HEK293 (cell line): ENCODE data around the gene TBC1D22A.

Source experiments
- CTCF ChIA-PET: fragments of 350-600 bp; formaldehyde crosslinking; extraction: SDS; loops from one replicate; lab custom pipeline; 2021; ENCODE audit warnings: antibody characterized with exemption; lab: Yijun Ruan, JAX
- POLR2A ChIA-PET: fragments of 300-600 bp; formaldehyde crosslinking; extraction: SDS; loops from one replicate; lab custom pipeline; 2020; ENCODE audit warnings: antibody characterized with exemption, inconsistent platforms; lab: Yijun Ruan, JAX
- H3K27ac ChIP-seq: fragments of 200-500 bp; sonication (Bioruptor generic); 2 replicates; pipeline ENCODE4 v1.5.1; 2014; ENCODE audit warnings: low read depth, low read length, control low read depth, inconsistent platforms; ENCODE audit errors: extremely low read depth
- H3K36me3 ChIP-seq, 2 experiments: fragments of 200-500 bp in 1 of 2; sonication (Bioruptor generic) in 1 of 2; 1 replicate in 1 of 2; 2 replicates in 1 of 2; pipeline ENCODE4 v1.5.1; 2014 to 2017; ENCODE audit warnings: inconsistent platforms in 2 of 2, low read length in 2 of 2; ENCODE audit not compliant: control insufficient read depth in 2 of 2, insufficient read depth in 1 of 2
- H3K4me1 ChIP-seq: fragments of 200-500 bp; sonication (Bioruptor generic); 2 replicates; pipeline ENCODE4 v1.5.1; 2014; ENCODE audit warnings: mild to moderate bottlenecking, low read length, inconsistent platforms; ENCODE audit not compliant: control insufficient read depth, insufficient read depth
- H3K4me3 ChIP-seq: 2 replicates; pipeline ENCODE4 v1.5.1; 2011; ENCODE audit warnings: low read depth, mild to moderate bottlenecking, control low read depth, low read length, moderate library complexity
- H3K9me3 ChIP-seq: fragments of 200-500 bp; sonication (Bioruptor generic); 2 replicates; pipeline ENCODE4 v1.5.1; 2014; ENCODE audit warnings: low read depth, low read length, inconsistent platforms; ENCODE audit not compliant: control insufficient read depth, insufficient read depth
- EGR2 ChIP-seq: fragments of 450-650 bp; formaldehyde crosslinking; IDR thresholded peaks from 2 replicates; pipeline ENCODE4 v1.5.1; 2016; ENCODE audit warnings: low read depth, missing biosample characterization, missing genetic modification characterization
- OSR2 ChIP-seq: fragments of 450-650 bp; formaldehyde crosslinking; IDR thresholded peaks from 2 replicates; pipeline ENCODE4 v1.5.1; 2016; ENCODE audit warnings: missing biosample characterization, missing genetic modification characterization
- PRDM2 ChIP-seq: fragments of 450-650 bp; formaldehyde crosslinking; IDR thresholded peaks from 2 replicates; pipeline ENCODE4 v1.5.1; 2016; ENCODE audit warnings: missing biosample characterization, missing genetic modification characterization, borderline replicate concordance
- TRIM28 ChIP-seq: IDR thresholded peaks from 2 replicates; pipeline ENCODE4 v1.6.1; 2011; ENCODE audit warnings: low read length, control low read depth, borderline replicate concordance
- ZFHX2 ChIP-seq: fragments of 450-650 bp; formaldehyde crosslinking; conservative IDR thresholded peaks from 2 replicates; pipeline ENCODE4 v1.5.1; 2016; ENCODE audit warnings: missing biosample characterization, missing genetic modification characterization
- ZIC2 ChIP-seq: fragments of 450-650 bp; formaldehyde crosslinking; IDR thresholded peaks from 2 replicates; pipeline ENCODE4 v1.5.1; 2016; ENCODE audit warnings: missing biosample characterization, missing genetic modification characterization
- ZNF121 ChIP-seq: fragments of 450-650 bp; formaldehyde crosslinking; IDR thresholded peaks from 2 replicates; pipeline ENCODE4 v1.5.1; 2016; ENCODE audit warnings: missing biosample characterization, missing genetic modification characterization
- ZNF148 ChIP-seq: fragments of 450-650 bp; formaldehyde crosslinking; IDR thresholded peaks from 2 replicates; pipeline ENCODE4 v1.5.0; 2017; ENCODE audit warnings: missing biosample characterization, missing genetic modification characterization, borderline replicate concordance
- ZNF19 ChIP-seq: fragments of 450-650 bp; formaldehyde crosslinking; IDR thresholded peaks from 2 replicates; pipeline ENCODE4; 2016; ENCODE audit warnings: missing biosample characterization, missing genetic modification characterization, low read depth
- ZNF560 ChIP-seq: fragments of 450-650 bp; formaldehyde crosslinking; IDR thresholded peaks from 2 replicates; pipeline ENCODE4 v1.5.1; 2017; ENCODE audit warnings: missing biosample characterization, missing genetic modification characterization, borderline replicate concordance
- ZNF610 ChIP-seq: fragments of 450-650 bp; formaldehyde crosslinking; IDR thresholded peaks from 2 replicates; pipeline ENCODE4 v1.5.1; 2016; ENCODE audit warnings: missing biosample characterization, missing genetic modification characterization, borderline replicate concordance
- ZNF639 ChIP-seq: fragments of 450-650 bp; formaldehyde crosslinking; IDR thresholded peaks from 2 replicates; pipeline ENCODE4 v1.5.1; 2016; ENCODE audit warnings: missing biosample characterization, missing genetic modification characterization
- ZNF658 ChIP-seq: fragments of 450-650 bp; formaldehyde crosslinking; IDR thresholded peaks from 2 replicates; pipeline ENCODE4; 2016; ENCODE audit warnings: missing biosample characterization, missing genetic modification characterization
- ZNF701 ChIP-seq: fragments of 450-650 bp; formaldehyde crosslinking; IDR thresholded peaks from 2 replicates; pipeline ENCODE4 v1.5.1; 2016; ENCODE audit warnings: missing biosample characterization, missing genetic modification characterization
- ZSCAN23 ChIP-seq: fragments of 450-650 bp; formaldehyde crosslinking; IDR thresholded peaks from 2 replicates; pipeline ENCODE4 v1.5.1; 2016; ENCODE audit warnings: missing biosample characterization, missing genetic modification characterization
- ZSCAN30 ChIP-seq: fragments of 450-650 bp; IDR thresholded peaks from 2 replicates; pipeline ENCODE4 v1.5.1; 2018; ENCODE audit warnings: missing biosample characterization, mild to moderate bottlenecking, missing genetic modification characterization, moderate library complexity
- TF ChIP-seq, protein P1 (sequence below): fragments of 450-650 bp; formaldehyde crosslinking; IDR thresholded peaks from 2 replicates; pipeline ENCODE4 v1.5.1; 2017; ENCODE audit warnings: missing biosample characterization, missing genetic modification characterization

TBC1D22A gene

DNA sequence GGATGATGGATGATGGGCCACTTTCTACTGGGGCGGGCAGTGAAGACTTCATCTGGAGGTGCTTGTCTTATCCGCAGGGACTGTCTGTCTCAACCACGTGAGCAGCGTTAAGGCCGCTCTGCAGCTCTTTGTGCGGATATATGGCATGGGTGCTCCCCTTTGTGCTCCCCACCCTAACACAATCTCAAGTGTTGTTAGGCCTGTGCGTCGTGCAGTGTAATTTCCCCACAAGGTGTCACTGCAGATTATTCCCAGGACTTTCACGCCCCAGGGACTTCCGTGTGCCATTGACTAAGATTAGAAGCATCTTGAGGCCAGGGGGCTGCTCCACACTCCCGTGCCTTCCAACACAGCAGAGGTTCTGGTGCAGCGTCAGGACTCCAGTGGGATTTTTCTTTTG is 65.3 kb downstream of the TBC1D22A start:
- Histone ChIP-seq H3K27ac (no peak overlapping the region), H3K4me3 (no peak overlapping the region), H3K4me1 (peaks cover 25% of the 10 kb centered on the region), H3K36me3 (peaks cover 0 to 17% of the 10 kb centered on the region in 2 experiments; a peak in 2 of 3 replicates), H3K9me3 (no peaks in the 10 kb centered on the region)
- ChIA-PET POLR2A (interaction anchor here (1.0 kb wide), 1 partner anchor 65 kb away, joined by 3 read pairs; the partner anchor contains the start of gene TBC1D22A), CTCF (interaction anchor here (0.7 to 2.4 kb wide), 3 partner anchors 10 to 29 kb away, joined by 3 to 21 read pairs (median 4); no protein-coding TSS in a partner anchor)
- TF ChIP-seq ZNF148 (no peak), TRIM28 (peak; percentile 19; the same call in 1 of the 2 replicates), ZNF658 (no peak), ZSCAN23 (tag by site-specific recombination) (no peak), ZNF121 (tag by site-specific recombination) (no peak), ZNF560 (tag by site-specific recombination) (no peak), ZNF701 (tag by site-specific recombination) (no peak)
- TF ChIP-seq, all 188 proteins: peak for 1

DNA sequence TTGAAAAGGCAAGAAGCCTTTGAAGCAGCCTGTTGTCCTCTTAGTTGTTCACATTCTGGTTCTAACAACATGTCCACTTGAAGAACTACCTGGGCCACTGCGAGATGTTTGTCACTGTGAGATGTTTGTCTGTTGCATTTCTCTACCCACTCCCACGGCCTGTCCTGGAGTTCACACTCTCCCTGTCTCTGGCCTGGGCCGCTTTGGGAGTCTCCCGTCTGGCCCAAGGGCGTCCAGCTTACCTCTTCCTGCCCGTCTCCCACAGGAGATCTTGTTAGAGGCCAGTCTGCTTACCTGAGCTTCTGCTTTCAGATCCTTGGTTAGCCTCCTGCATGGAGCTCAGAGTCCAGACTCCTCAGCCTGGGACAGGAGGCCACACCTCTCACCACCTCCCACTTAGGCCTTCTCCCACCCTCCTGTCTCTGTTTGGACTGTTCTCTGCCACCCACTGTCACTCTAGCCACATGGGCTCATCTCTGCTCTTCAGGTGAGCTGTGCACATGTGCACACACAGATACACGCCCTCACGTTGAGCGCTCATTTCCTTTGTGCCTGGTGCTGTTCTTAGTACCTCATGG is 66.0 kb downstream of the TBC1D22A start:
- Histone ChIP-seq H3K36me3 (peaks cover 0 to 12% of the 10 kb centered on the region in 2 experiments; a peak in 2 of 3 replicates), H3K4me3 (no peak overlapping the region), H3K4me1 (peaks cover 25% of the 10 kb centered on the region), H3K27ac (0 out of 2 replicates have a peak overlapping the region, but pooled peaks have one; percentile 26), H3K9me3 (no peaks in the 10 kb centered on the region)
- ChIA-PET CTCF (interaction anchor here (1.5 kb wide), 2 partner anchors 10 kb away, joined by 3 to 4 read pairs; no protein-coding TSS in a partner anchor), POLR2A (interaction anchor here (1.0 kb wide), 1 partner anchor 66 kb away, joined by 3 read pairs; the partner anchor contains the start of gene TBC1D22A)
- no peak for TF ChIP-seq ZNF639 (tag by site-specific recombination)
- peak; percentile 84 for TF ChIP-seq EGR2
- TF ChIP-seq ZNF19 = no peak
- TF ChIP-seq ZFHX2 = peak; percentile 72
- no peak for TF ChIP-seq ZSCAN30 (tag by site-specific recombination)
- no peak for TF ChIP-seq ZNF610 (tag by site-specific recombination)
- TF ChIP-seq ZIC2 = peak; percentile 72

DNA sequence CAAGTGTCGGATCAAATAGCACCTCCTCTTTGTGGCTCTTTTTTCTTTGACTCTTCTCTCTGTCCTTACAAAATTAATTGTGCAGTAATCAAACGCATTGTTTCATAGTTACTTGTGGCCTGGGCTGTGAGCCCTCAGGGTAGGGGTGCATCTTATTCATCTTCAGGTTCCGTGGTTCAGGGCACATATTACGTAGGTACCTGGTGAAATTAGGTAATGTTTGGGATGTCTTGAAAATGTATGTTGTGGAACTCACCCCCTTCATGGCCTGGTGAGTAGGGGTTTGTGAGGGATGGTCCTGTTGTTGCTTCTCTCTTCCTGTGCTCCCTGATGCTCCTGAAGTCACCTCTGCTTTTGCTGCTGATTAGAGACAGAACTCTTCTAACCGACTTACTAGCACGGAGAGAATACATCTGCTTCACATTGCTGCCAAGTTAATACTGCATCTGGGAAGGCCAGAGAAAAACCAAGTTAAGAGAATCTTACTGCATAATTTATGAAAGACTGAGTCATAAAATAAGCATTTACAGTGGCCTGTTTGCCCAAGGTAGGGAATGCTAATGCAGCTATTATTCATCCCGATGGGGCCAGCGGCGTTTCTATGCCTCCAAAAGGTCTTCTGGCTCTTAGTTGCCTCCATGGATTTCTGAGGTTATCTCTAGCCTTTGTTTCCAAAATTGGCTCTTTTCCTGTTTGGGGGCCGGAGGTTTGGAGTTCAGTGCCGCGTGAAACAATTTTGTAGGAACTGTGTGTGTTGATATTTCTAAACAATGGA is 66.9 kb downstream of the TBC1D22A start:
- CTCF ChIA-PET = interaction anchor here (1.5 kb wide), 1 partner anchor 11 kb away, joined by 3 read pairs; no protein-coding TSS in a partner anchor
- no peak for TF ChIP-seq PRDM2 (tag by site-specific recombination)
- TF ChIP-seq OSR2 (tag by site-specific recombination) = peak; percentile 69
- TF ChIP-seq, protein P1, sequence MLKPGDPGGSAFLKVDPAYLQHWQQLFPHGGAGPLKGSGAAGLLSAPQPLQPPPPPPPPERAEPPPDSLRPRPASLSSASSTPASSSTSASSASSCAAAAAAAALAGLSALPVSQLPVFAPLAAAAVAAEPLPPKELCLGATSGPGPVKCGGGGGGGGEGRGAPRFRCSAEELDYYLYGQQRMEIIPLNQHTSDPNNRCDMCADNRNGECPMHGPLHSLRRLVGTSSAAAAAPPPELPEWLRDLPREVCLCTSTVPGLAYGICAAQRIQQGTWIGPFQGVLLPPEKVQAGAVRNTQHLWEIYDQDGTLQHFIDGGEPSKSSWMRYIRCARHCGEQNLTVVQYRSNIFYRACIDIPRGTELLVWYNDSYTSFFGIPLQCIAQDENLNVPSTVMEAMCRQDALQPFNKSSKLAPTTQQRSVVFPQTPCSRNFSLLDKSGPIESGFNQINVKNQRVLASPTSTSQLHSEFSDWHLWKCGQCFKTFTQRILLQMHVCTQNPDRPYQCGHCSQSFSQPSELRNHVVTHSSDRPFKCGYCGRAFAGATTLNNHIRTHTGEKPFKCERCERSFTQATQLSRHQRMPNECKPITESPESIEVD = peak; percentile 80
- TF ChIP-seq ZNF19 = no peak
- POLR2A ChIA-PET = interaction anchor here (0.6 kb wide), 1 partner anchor 1559 kb away, joined by 4 read pairs; no protein-coding TSS in a partner anchor
- Histone ChIP-seq H3K36me3 (peaks cover 0 to 9% of the 10 kb centered on the region in 2 experiments; a peak in 2 of 3 replicates), H3K27ac (peak overlapping the region; percentile 29; the same call in 1 of the 2 replicates), H3K9me3 (no peaks in the 10 kb centered on the region), H3K4me3 (no peak overlapping the region), H3K4me1 (peaks cover 25% of the 10 kb centered on the region)
